ENCODE measurements around the gene FECH. TPM values are rescaled to one million over a fixed set of nuclear protein-coding genes. Genes with fewer than 3 reads are reported as not detected.

Gene FECH
- total RNA-seq, 1 donor from 2014 or later: 37.3 TPM

DNA sequence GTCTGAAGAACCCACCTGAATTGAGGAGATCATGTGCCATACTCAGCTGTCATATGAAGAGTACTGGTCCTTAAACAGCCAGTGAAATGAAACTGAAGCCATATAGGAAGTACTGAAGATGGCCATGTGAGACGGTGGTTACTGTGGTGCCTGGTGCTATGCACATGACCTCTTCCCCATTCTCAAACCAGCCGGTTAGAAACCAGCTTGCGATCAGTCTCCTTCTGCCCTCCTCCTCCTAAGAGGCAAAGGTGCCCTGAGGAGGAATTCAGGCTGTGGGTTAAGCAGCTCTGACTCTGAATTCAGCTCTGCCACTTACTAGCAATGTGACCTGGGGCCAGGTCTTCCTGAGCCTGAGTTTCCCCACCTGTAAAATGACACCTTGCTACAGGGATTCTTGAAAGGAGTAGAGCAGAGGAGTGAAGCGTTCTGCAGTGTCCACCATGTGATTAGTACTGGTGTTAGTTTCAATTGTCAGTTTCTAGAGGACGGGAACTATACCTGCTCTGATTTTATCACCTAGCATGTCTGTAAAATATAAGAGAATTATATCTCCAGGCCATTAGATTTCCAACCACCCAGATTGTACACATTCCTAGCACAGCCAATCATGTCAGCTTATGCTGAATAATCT is 5.1 kb downstream of the FECH start:
- DNase-seq (ENCODE audit: low spot score): peak; percentile 20

DNA sequence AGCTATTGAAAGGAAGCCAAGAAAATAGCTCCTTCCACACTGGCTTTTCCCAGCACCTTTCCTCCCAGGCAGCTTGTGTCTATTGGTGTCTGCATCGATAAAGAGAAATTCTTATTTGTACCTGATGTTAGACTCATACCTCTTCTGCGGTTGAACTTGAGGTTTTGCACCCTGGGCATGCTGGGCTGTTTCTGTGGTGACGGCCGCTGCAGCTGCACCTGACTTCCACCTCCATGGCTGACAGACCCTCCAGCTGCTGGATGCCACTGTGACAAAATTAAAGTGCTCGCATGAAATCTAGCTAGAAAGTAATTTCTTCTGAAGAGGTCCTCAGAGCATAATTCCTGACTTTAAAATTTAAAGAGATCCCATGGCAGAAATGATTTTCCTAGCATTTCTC is 6.6 kb downstream of the FECH start:
- no peak for DNase-seq (ENCODE audit: low spot score)

DNA sequence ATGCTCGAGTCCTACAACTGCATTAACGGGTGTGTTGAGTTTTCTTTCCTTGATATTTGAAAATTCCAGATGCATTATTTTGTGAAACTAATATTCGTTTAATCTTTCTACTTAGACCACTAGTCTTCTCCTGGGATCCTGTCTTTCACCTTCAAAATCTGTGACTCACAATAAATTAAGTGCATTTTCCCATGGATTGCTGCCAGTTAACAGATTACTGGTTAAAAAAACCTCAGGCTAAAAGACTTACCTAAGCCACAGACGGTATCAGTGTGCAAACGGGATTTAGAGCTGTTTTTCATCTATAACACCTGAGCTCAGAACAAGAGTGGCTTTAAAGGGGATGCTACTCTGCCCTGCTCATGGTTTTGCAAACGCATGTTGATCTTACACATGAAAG is 10.2 kb downstream of the FECH start:
- DNase-seq (ENCODE audit: low spot score): no peak

DNA sequence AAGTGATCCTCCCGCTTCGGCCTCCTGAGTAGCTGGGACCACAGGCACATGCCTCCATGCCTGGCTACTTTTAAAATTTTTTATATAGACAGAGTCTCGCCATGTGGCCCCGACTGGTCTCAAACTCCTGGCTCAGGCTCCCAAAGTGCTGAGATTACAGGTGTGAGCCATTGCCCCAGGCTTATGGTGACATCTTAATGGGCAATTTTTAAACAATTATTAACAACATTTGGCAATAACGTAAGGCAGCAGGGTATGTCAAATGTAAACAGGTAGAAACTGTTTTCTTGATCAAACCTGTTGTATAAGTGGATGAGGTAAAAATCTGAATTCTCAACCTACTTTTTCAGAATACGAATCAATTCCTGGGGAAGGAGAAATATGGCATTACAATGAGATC is 11.0 kb downstream of the FECH start:
- DNase-seq (ENCODE audit: low spot score): no peak

DNA sequence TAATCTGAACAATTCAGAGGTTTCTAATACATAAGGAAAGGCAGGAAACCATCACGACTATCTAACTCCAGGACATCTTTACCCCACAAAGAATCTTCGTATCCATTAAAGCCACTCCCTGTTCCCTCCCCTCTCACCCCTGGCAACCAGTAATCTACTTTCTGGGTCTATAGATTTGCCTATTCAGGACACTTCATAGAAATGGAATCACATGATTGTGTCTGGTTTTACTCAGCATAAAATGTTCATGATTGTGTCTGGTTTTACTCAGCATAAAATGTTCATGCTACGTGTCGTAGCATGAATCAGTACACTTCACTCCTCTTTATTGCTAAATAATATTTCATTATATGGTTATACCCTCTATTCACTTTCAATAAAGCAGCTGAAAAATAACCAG is 11.6 kb downstream of the FECH start:
- DNase-seq (ENCODE audit: low spot score): no peak

DNA sequence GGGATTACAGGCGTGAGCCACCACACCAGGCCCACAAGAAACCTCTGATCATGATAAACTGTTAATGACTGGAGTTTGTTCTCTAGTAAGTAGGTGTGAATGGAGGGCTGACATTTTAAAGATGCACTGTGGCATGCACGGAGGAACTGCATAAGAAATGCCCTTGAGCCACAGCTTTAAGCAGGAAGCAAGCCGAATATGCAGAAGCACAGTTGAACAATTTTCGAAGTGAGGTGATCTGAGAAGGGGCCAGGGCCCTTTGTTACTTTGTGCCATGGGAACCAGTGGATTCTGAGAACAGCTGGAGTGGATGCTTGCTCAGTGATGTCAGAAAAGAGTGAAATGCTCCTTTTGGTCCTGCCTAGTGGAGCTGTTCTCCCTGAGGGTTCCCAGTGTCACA is 16.3 kb downstream of the FECH start:
- DNase-seq (ENCODE audit: low spot score): no peak

DNA sequence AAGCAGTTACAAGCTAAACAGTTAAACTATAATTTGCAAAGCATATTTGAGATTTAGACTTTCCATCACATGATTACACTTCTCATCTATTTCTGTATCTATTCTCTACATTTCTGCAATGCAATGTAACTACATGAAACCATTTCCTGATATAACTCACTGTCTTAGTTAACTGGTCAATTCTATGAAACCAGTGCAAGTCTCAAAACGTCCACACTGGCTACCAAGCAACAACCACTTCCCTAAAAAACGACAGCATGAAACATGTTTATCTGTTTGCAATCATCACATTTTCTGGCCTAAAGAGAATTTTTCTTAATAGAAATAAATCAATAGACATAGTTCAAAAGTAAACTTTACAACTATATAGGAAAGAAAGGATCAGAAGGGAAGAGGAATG is 17.4 kb downstream of the FECH start:
- DNase-seq (ENCODE audit: low spot score): no peak

DNA sequence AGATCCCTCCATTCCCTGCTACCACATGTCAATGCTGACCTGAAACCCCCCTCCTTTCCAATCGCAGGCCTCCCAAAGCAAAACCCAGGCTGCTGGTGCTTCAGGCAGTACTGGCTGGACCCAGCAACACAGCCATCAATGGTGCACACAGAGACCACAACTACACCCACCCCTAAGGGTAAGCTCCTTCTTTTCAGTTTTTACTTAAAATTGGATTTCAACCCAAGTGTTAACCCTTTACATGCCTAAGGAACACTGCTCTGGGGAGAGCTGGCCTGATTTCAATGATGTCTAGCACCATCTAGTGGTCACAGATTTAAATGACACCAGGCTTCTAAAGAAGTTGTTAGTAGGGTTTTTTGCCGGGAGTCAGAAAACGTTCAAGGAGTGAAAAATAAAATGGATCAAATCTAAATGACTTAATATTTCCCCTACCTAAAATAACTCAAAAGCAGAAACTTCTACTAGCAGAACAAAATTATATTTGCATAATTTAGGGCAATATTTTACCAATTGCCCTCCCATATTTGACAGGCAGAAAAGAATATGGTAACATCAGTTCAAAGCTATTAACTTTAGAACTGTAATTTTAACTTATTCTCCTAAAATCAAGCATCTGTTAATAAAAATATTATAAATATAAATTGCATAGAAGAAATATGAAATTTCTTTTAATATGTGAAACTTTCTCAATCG is 24.6 kb downstream of the FECH start:
- DNase-seq (ENCODE audit: low spot score): peak; percentile 47

DNA sequence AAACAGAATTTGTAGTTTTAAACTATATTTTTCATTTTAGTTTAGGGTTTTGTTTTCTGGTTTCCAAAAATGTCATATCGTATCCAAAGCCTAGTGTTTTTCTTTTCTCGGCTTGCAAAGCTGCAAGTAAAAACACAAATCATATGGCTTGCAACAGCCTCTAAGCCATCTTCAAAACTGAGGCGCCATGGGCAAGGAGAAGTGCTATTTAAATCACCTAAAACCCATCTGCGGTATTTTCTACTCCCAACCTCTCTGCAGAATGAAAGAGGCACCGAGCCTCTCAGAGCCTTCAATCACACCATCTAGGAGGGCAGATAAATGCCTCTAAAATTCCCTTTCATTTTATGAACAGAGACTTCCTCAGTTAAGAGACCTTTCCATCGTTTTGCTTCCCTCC is 25.2 kb downstream of the FECH start:
- no peak for DNase-seq (ENCODE audit: low spot score)

DNA sequence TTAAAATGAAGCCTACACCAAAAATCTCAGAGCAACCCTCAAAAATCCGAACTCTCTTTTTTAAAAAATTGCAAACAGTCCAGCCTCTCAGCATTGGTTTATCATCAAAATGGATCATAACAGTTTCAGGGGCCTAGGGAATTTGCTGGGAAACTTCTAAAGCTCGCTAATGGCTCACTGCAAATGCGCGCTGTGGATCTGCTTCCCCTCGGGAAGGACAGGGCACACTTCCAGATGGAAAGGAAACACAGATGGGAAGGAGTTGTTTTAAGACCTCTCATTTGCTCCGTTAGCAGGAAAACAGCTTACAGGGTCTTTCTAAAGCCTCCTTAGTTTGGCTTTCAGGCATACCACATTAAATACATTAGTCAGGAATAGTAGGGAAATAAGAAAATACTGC is 27.2 kb downstream of the FECH start:
- no peak for DNase-seq (ENCODE audit: low spot score)

DNA sequence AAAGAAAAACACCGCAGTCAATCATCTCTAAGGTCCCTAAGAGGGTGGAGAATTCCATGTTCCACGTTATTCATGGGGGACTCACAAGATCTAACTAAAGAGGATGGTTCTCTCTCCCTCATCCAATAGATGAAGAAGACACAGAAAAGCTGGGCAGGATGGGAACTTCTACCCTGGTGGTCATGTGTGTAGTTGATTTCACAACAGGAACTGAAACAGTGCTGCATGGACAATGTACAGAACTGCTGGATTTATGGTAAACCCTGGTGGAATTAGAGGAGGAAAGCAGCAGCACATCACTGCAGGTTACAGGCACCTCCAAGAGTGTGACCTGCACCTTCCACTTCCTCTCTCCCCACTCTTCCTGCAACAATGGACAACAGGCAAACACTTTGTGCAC is 31.4 kb downstream of the FECH start:
- no peak for DNase-seq (ENCODE audit: low spot score)

DNA sequence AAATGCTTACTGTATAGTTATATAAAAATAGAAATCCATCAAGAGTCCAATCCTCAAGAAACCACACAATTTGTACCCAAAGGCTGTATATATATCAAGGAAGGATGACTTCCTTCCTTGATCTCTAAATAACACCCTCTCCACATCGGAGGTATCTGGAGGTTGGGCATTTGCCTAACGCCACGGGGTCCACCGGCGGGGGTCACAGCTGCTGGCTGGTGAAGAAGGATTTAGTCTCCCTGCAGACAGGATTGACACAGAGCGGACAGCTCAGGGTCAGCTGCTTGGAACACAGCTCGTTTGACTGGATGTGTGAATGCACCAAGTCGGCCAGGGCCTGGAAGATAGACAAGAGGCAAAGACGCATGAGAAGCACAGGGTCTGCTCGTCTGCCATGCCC is 36.0 kb downstream of the FECH start:
- DNase-seq (ENCODE audit: low spot score): no peak

DNA sequence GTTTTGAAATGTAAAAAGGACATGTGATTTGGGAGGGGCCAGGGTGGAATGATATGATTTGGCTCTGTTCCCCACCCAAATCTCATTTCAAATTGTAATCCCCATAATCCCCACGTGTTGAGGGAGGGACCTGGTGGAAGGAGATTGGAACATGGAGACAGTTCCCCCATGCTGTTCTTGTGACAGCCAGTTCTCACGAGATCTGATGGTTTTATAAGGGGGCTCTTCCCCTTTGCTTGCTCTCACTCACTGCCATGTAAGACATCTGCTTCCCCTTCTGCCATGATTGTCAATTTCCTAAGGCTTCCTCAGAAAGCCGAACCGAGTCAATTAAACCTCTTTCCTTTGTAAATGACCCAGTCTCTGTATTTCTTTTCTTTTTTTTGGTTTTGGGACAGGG is 39.2 kb downstream of the FECH start:
- DNase-seq (ENCODE audit: low spot score): no peak

DNA sequence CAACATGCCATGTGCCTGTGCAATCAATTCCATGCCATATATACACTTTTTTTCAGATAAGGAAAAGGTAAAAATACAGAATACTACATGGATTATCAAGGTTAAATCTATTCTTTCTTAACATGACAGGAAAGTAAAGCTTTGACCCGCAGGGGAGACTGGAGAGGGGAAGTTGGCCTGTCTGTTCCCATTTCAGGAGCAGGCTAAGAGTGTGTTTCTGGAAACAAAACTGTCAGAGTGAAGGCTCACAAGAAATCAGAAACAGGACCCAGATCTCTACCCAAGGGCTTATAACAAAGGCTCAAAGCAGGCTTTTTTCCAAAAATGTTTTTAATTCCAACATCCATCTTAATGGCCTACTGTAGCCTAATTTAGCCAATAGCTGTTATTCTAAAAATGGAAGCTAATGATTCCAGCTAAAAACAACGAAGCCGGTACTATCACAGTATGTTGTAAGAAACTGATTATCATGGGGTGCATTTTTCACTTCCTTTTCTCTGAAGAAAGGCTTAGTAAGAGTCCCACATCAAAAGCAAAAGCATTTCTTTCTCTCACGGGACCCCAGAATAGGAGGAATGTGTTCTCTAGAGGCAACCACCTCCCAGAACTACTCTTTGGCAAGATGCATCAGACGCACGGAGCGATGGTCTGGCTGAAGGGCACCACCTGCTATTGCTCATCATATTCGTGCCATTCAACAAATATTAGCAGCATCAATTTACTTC is 41.4 kb downstream of the FECH start:
- DNase-seq (ENCODE audit: low spot score): no peak

DNA sequence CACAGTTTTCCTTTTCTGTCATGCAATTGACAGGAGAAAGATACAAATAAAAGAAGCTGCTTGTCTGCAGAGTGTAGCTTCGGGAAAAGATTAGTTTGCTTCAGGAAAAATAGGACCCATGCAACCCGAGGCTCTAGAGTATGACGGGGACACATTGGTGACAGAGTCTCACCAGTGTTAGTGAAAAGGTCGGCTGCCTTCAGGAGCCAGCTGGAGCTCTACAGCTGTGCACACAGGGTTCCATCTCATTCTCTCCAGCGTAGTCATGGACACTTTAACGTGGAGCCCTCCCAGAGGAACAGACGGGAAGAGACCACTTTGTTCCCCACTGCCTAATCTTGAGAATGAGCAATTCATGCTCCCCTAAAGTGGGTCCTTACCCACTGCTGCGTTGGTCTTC is 42.9 kb downstream of the FECH start:
- DNase-seq (ENCODE audit: low spot score): no peak

DNA sequence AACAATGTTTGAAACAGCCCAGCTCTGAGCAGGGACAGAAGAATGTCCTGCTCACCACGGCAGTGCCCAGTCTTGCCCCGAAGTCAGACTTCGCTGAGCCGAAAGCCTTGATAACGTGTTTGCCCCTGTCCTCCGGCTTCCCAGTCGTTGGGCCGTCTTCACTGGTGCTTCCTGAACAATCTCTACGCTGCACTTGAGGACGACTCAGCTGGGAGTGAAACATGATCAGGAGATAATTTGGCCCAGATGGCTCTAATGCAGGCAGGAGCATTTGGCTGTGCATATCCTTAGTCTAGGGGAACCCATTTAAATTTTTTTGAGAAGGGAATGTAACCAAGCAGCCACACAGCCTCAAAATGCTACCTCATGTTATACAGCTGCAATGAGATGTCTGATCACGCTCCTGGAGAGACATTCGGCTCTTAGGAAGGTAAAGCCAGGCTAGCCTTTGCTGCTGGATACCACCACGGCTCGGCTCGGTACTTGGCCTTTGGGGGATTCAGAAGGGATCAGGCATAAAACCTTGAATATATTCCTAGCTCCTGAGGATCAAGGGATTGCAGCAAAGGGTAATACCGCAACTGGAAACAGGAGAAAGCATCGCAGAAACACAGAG is 43.6 kb downstream of the FECH start:
- peak; percentile 40 for DNase-seq (ENCODE audit: low spot score)

DNA sequence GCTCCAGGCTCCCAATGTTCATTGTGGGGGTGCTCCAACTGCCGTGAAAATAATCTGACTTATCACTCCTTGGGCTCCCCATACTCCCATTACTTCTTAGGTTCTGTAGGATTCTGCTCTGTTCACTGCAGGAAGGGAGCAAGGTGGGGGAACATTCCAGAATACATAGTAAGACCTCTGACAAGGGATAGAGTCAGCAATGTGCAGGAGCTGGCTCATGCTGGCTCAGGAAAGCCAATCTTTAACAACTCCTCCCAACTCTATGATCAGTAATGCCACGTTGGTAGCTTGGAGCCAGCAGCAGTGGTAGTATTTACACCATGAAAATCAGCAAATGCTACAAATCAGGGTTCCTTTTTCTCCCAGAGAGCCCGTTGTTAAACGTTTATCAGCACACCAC is 44.4 kb downstream of the FECH start:
- DNase-seq (ENCODE audit: low spot score): peak; percentile 7

DNA sequence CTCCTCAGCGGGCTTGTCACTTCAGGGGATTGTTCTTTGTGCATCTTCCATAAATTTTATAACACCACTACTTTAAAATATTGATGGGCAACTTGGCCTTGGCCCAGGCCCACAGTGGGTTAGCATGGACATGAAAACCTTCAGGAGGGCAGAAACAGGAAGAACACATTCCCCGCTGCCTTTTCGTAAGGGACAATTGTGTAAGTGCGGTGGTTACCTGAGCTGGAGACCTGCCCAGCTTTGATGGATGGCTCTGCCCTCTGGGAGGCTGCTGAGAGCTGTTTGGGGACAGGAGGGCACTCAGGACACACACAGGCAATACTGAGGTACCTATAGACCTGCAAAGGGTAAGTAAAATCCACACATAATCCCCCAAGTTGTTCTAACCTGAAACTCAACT is 46.8 kb downstream of the FECH start:
- DNase-seq (ENCODE audit: low spot score): no peak

DNA sequence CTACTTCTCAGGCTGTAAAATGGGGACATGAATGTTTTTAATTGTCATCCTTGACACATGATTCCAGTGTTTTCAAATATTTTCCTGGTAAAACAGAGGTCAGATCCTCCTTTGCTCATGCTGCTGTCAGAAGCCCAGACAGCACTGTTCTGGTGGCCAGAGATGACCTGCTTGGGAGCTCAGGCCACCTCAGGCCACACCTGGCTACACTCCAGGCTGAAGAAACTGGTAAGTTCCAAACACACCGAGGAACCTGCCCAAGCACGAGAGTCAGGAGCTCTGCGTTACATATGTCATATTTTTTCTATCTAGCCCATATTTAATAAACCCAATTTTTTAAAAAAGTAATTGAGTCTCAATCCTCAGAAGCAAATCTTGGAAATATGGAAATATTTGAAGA is 47.9 kb downstream of the FECH start:
- DNase-seq (ENCODE audit: low spot score): no peak

DNA sequence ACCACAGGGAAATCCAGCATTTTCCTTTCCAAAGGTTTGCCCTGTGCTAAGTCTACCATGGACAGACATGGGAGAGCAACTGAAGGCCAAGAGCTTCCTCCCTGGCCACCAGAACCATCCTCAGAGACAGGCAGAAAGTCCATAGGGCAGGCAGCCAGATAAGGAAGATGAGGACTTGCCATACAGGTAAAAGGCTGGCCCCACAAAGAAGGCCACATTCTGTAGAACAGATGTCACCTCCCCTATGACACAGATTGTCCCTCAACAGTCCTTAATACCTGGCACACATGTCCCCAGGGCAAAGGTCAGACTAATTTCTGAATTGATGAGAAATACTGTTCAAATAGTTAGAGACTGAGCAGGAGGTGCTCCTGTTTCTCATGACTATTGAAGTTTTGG is 52.0 kb downstream of the FECH start:
- DNase-seq (ENCODE audit: low spot score): no peak

DNA sequence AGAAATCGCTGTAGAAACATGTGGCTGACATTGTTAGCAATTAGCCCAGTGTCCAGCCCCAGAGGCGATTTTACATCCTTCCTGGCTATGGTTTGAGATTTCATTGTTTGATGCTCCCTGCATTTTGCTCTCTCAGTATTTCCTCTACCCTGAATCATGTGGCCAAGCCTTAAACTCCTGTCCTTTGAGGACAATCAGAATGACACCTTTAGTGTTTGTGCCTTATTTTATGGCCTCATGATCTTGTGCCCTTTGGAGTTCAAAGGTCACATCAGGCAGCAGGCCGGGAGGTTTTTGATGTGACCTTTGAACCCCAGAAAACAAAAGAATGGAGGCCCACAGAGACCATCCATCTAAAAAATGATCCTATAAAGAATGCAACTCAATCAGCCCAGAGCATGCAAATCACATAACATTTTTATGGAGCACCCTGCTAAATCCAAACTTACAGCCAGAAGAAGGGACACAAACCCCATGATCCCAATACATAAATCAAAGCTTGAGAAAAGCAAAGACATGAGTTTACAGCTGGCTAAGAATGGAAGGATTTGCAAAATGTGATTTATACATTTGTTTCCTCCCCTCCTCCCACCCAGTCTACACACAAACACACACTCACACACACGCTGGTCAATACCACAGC is 52.5 kb downstream of the FECH start:
- no peak for DNase-seq (ENCODE audit: low spot score)

All from umbilical cord (tissue), 2 donors.